ENCODE measurements around the gene DNAJB5.

Gene DNAJB5

GRCh38 chr9:34992376-34992951 lies 2.9 kb downstream of the DNAJB5 start:
- Histone ChIP-seq H3K27ac (ENCODE audit: low read depth, low read length, severe bottlenecking) (peak overlapping the region; percentile 94), H3K36me3 (ENCODE audit: control insufficient read depth, insufficient read depth, low read length) (peaks cover 35% of the 10 kb centered on the region), H3K4me3 (ENCODE audit: extremely low read depth, insufficient read depth, low read length, poor library complexity, severe bottlenecking) (no peak overlapping the region), H3K4me1 (ENCODE audit: control insufficient read depth, insufficient read depth, low read length, poor library complexity, severe bottlenecking) (peaks cover 65% of the 10 kb centered on the region), H3K9me3 (ENCODE audit: control insufficient read depth, low read length) (no peaks in the 10 kb centered on the region)
- WGBS, 2 experiments (ENCODE audit: insufficient coverage in 2 of 2) = 61 to 64% methylated on average over 14 to 15 of the region's 16 CpGs

- Histone ChIP-seq H3K27ac (ENCODE audit: low read depth, low read length, severe bottlenecking) (peak overlapping the region; percentile 94), H3K4me3 (ENCODE audit: extremely low read depth, insufficient read depth, low read length, poor library complexity, severe bottlenecking) (no peak overlapping the region), H3K4me1 (ENCODE audit: control insufficient read depth, insufficient read depth, low read length, poor library complexity, severe bottlenecking) (peaks cover 61% of the 10 kb centered on the region), H3K9me3 (ENCODE audit: control insufficient read depth, low read length) (no peaks in the 10 kb centered on the region), H3K36me3 (ENCODE audit: control insufficient read depth, insufficient read depth, low read length) (peaks cover 45% of the 10 kb centered on the region)
- WGBS, 2 experiments (ENCODE audit: insufficient coverage in 2 of 2) = 68 to 74% methylated on average over 4 to 6 of the region's 10 CpGs
These were observed 4.1 kb downstream of the DNAJB5 start for GRCh38 chr9:34993502-34994259.

- 14% methylated on average over 1 of the region's 4 CpGs; no CpG with 5 or more reads in 1 of the 2 experiments for WGBS, 2 experiments (ENCODE audit: insufficient coverage in 2 of 2)
- H3K4me1 ChIP-seq (ENCODE audit: control insufficient read depth, insufficient read depth, low read length, poor library complexity, severe bottlenecking) = peaks cover 61% of the 10 kb centered on the region
- peak overlapping the region; percentile 60 for H3K27ac ChIP-seq (ENCODE audit: low read depth, low read length, severe bottlenecking)
- peaks cover 45% of the 10 kb centered on the region for H3K36me3 ChIP-seq (ENCODE audit: control insufficient read depth, insufficient read depth, low read length)
- H3K4me3 ChIP-seq (ENCODE audit: extremely low read depth, insufficient read depth, low read length, poor library complexity, severe bottlenecking) = no peak overlapping the region
- H3K9me3 ChIP-seq (ENCODE audit: control insufficient read depth, low read length) = no peaks in the 10 kb centered on the region
These were observed 4.8 kb downstream of the DNAJB5 start for GRCh38 chr9:34994260-34994899.

GRCh38 chr9:34994900-34995669 lies 5.5 kb downstream of the DNAJB5 start:
- H3K4me3 ChIP-seq (ENCODE audit: extremely low read depth, insufficient read depth, low read length, poor library complexity, severe bottlenecking) = no peak overlapping the region
- WGBS, 2 experiments (ENCODE audit: insufficient coverage in 2 of 2) = 85 to 92% methylated on average over 3 to 5 of the region's 7 CpGs
- peaks cover 61% of the 10 kb centered on the region for H3K4me1 ChIP-seq (ENCODE audit: control insufficient read depth, insufficient read depth, low read length, poor library complexity, severe bottlenecking)
- H3K36me3 ChIP-seq (ENCODE audit: control insufficient read depth, insufficient read depth, low read length) = peaks cover 45% of the 10 kb centered on the region
- H3K27ac ChIP-seq (ENCODE audit: low read depth, low read length, severe bottlenecking) = peak overlapping the region; percentile 60
- no peaks in the 10 kb centered on the region for H3K9me3 ChIP-seq (ENCODE audit: control insufficient read depth, low read length)

- peak overlapping the region; percentile 60 for H3K27ac ChIP-seq (ENCODE audit: low read depth, low read length, severe bottlenecking)
- no peak overlapping the region for H3K4me3 ChIP-seq (ENCODE audit: extremely low read depth, insufficient read depth, low read length, poor library complexity, severe bottlenecking)
- WGBS, 2 experiments (ENCODE audit: insufficient coverage in 2 of 2) = 73 to 80% methylated on average over 3 of the region's 3 CpGs
These were observed 6.1 kb downstream of the DNAJB5 start for GRCh38 chr9:34995670-34996060.

GRCh38 chr9:34996181-34996904 lies 6.8 kb downstream of the DNAJB5 start:
- no peak overlapping the region for H3K4me3 ChIP-seq (ENCODE audit: extremely low read depth, insufficient read depth, low read length, poor library complexity, severe bottlenecking)
- no peaks in the 10 kb centered on the region for H3K9me3 ChIP-seq (ENCODE audit: control insufficient read depth, low read length)
- H3K4me1 ChIP-seq (ENCODE audit: control insufficient read depth, insufficient read depth, low read length, poor library complexity, severe bottlenecking) = peaks cover 64% of the 10 kb centered on the region
- H3K27ac ChIP-seq (ENCODE audit: low read depth, low read length, severe bottlenecking) = peak overlapping the region; percentile 60
- 96 to 97% methylated on average over 18 to 24 of the region's 26 CpGs for WGBS, 2 experiments (ENCODE audit: insufficient coverage in 2 of 2)
- peaks cover 45% of the 10 kb centered on the region for H3K36me3 ChIP-seq (ENCODE audit: control insufficient read depth, insufficient read depth, low read length)

More at GRCh38 chr9:34995670-34996060, 6.1 kb downstream of the DNAJB5 start:
- Histone ChIP-seq H3K4me1 (ENCODE audit: control insufficient read depth, insufficient read depth, low read length, poor library complexity, severe bottlenecking) (peaks cover 63% of the 10 kb centered on the region), H3K9me3 (ENCODE audit: control insufficient read depth, low read length) (no peaks in the 10 kb centered on the region), H3K36me3 (ENCODE audit: control insufficient read depth, insufficient read depth, low read length) (peaks cover 45% of the 10 kb centered on the region)

- 96 to 97% methylated on average over 8 to 10 of the region's 10 CpGs for WGBS, 2 experiments (ENCODE audit: insufficient coverage in 2 of 2)
- no peaks in the 10 kb centered on the region for H3K9me3 ChIP-seq (ENCODE audit: control insufficient read depth, low read length)
- no peak overlapping the region for H3K4me3 ChIP-seq (ENCODE audit: extremely low read depth, insufficient read depth, low read length, poor library complexity, severe bottlenecking)
- peaks cover 66% of the 10 kb centered on the region for H3K4me1 ChIP-seq (ENCODE audit: control insufficient read depth, insufficient read depth, low read length, poor library complexity, severe bottlenecking)
- peaks cover 45% of the 10 kb centered on the region for H3K36me3 ChIP-seq (ENCODE audit: control insufficient read depth, insufficient read depth, low read length)
- no peak overlapping the region for H3K27ac ChIP-seq (ENCODE audit: low read depth, low read length, severe bottlenecking)
These were observed 7.3 kb downstream of the DNAJB5 start for GRCh38 chr9:34996905-34997279.

- Histone ChIP-seq H3K27ac (ENCODE audit: low read depth, low read length, severe bottlenecking) (no peak overlapping the region), H3K36me3 (ENCODE audit: control insufficient read depth, insufficient read depth, low read length) (peaks cover 45% of the 10 kb centered on the region), H3K9me3 (ENCODE audit: control insufficient read depth, low read length) (no peaks in the 10 kb centered on the region), H3K4me1 (ENCODE audit: control insufficient read depth, insufficient read depth, low read length, poor library complexity, severe bottlenecking) (peaks cover 62% of the 10 kb centered on the region), H3K4me3 (ENCODE audit: extremely low read depth, insufficient read depth, low read length, poor library complexity, severe bottlenecking) (no peak overlapping the region)
These were observed 7.8 kb downstream of the DNAJB5 start for GRCh38 chr9:34997379-34997781.

- H3K27ac ChIP-seq (ENCODE audit: low read depth, low read length, severe bottlenecking) = no peak overlapping the region
- no peaks in the 10 kb centered on the region for H3K9me3 ChIP-seq (ENCODE audit: control insufficient read depth, low read length)
- peaks cover 61% of the 10 kb centered on the region for H3K4me1 ChIP-seq (ENCODE audit: control insufficient read depth, insufficient read depth, low read length, poor library complexity, severe bottlenecking)
- H3K4me3 ChIP-seq (ENCODE audit: extremely low read depth, insufficient read depth, low read length, poor library complexity, severe bottlenecking) = no peak overlapping the region
- peaks cover 40% of the 10 kb centered on the region for H3K36me3 ChIP-seq (ENCODE audit: control insufficient read depth, insufficient read depth, low read length)
- 90 to 100% methylated on average over 1 of the region's 3 CpGs for WGBS, 2 experiments (ENCODE audit: insufficient coverage in 2 of 2)
These were observed 8.7 kb downstream of the DNAJB5 start for GRCh38 chr9:34998266-34998665.

GRCh38 chr9:34999576-34999975 lies 10.0 kb downstream of the DNAJB5 start:
- no peak overlapping the region for H3K27ac ChIP-seq (ENCODE audit: low read depth, low read length, severe bottlenecking)
- H3K9me3 ChIP-seq (ENCODE audit: control insufficient read depth, low read length) = no peaks in the 10 kb centered on the region
- peaks cover 49% of the 10 kb centered on the region for H3K4me1 ChIP-seq (ENCODE audit: control insufficient read depth, insufficient read depth, low read length, poor library complexity, severe bottlenecking)
- 92 to 100% methylated on average over 2 of the region's 2 CpGs for WGBS, 2 experiments (ENCODE audit: insufficient coverage in 2 of 2)
- H3K4me3 ChIP-seq (ENCODE audit: extremely low read depth, insufficient read depth, low read length, poor library complexity, severe bottlenecking) = no peak overlapping the region
- peaks cover 31% of the 10 kb centered on the region for H3K36me3 ChIP-seq (ENCODE audit: control insufficient read depth, insufficient read depth, low read length)
